Neural cell (in vitro differentiated cells): ENCODE data around the gene ACCSL. TPM values are rescaled to one million over a fixed set of nuclear protein-coding genes. Genes with fewer than 3 reads are reported as not detected.

ENCODE experiments used
- H2AFZ ChIP-seq: fragments of 200-600, 300-800 bp; sonication (generic), shearing (Covaris generic); 2 replicates; pipeline ENCODE4 v1.6.0; 2014; ENCODE audit warnings: low read depth, mild to moderate bottlenecking, antibody characterized with exemption, low read length, moderate library complexity
- H3F3A ChIP-seq: fragments of 200-600 bp; shearing (Covaris generic); 2 replicates; pipeline ENCODE4 v1.6.1; 2016; ENCODE audit warnings: mild to moderate bottlenecking, moderate library complexity, mixed read lengths, antibody characterized with exemption, low read length; ENCODE audit not compliant: insufficient read depth, poor library complexity, severe bottlenecking
- H3K27ac ChIP-seq: fragments of 200-600, 300-800 bp; sonication (generic), shearing (Covaris generic); 2 replicates; pipeline ENCODE4 v1.5.1; 2014; ENCODE audit warnings: mild to moderate bottlenecking, low read length, moderate library complexity
- H3K27me3 ChIP-seq: fragments of 300-800, 200-600 bp; sonication (generic), shearing (Covaris generic); 2 replicates; pipeline ENCODE4 v1.6.0; 2014; ENCODE audit warnings: mild to moderate bottlenecking, low read depth, low read length, moderate library complexity; ENCODE audit not compliant: insufficient read depth
- H3K36me3 ChIP-seq: fragments of 300-800, 200-600 bp; sonication (generic), shearing (Covaris generic); 2 replicates; pipeline ENCODE4 v1.5.1; 2014; ENCODE audit warnings: mild to moderate bottlenecking, antibody characterized with exemption, low read length, moderate library complexity; ENCODE audit not compliant: insufficient read depth
- H3K4me2 ChIP-seq: fragments of 300-800, 200-600 bp; sonication (generic), shearing (Covaris generic); 2 replicates; pipeline ENCODE4 v1.6.0; 2014; ENCODE audit warnings: mild to moderate bottlenecking, low read length
- H3K4me3 ChIP-seq: fragments of 300-800, 200-600 bp; sonication (generic), shearing (Covaris generic); 2 replicates; pipeline ENCODE4 v1.5.1; 2014; ENCODE audit warnings: mild to moderate bottlenecking, low read length, moderate library complexity
- H3K79me2 ChIP-seq: fragments of 200-600 bp; shearing (Covaris generic); replicated peaks from 2 replicates; pipeline ENCODE4 v1.6.0; 2014; ENCODE audit warnings: mild to moderate bottlenecking, low read length, moderate library complexity; ENCODE audit not compliant: insufficient read depth
- H3K9ac ChIP-seq: fragments of 300-800, 200-600 bp; sonication (generic), shearing (Covaris generic); 2 replicates; pipeline ENCODE4 v1.6.1; 2016; ENCODE audit warnings: mild to moderate bottlenecking, low read length, mixed read lengths
- H3K9me2 ChIP-seq: fragments of 200-600 bp; shearing (Covaris generic); 2 replicates; pipeline ENCODE4 v1.6.1; 2016; ENCODE audit warnings: mild to moderate bottlenecking, low read length, mixed read lengths; ENCODE audit not compliant: insufficient read depth
- H3K9me3 ChIP-seq: fragments of 200-600, 300-800 bp; sonication (generic), shearing (Covaris generic); 2 replicates; pipeline ENCODE4 v1.6.1; 2016; ENCODE audit warnings: mild to moderate bottlenecking, mixed run types, low read length, moderate library complexity, mixed read lengths
- H4K20me1 ChIP-seq: fragments of 200-600 bp; shearing (Covaris generic); 2 replicates; pipeline ENCODE4 v1.6.1; 2016; ENCODE audit warnings: mild to moderate bottlenecking, mixed run types; ENCODE audit not compliant: insufficient read depth
- EP300 ChIP-seq: fragments of 450-650 bp; conservative IDR thresholded peaks from 2 replicates; pipeline ENCODE4 v1.6.1; 2014; ENCODE audit warnings: antibody characterized with exemption, mild to moderate bottlenecking, moderate library complexity; ENCODE audit not compliant: poor library complexity, severe bottlenecking
- EZH2 ChIP-seq: fragments of 200-600, 300-800 bp; shearing (Covaris generic), sonication (generic); IDR thresholded peaks from 2 replicates; pipeline ENCODE4 v1.6.1; 2014; ENCODE audit warnings: antibody characterized with exemption, low read length, borderline replicate concordance, mild to moderate bottlenecking; ENCODE audit not compliant: insufficient read depth, poor library complexity, severe bottlenecking
- MXI1 ChIP-seq: fragments of 450-650 bp; conservative IDR thresholded peaks from 2 replicates; pipeline ENCODE4 v1.6.1; 2014; ENCODE audit warnings: antibody characterized with exemption, mild to moderate bottlenecking; ENCODE audit not compliant: poor library complexity, severe bottlenecking
- POLR2AphosphoS5 ChIP-seq: IDR thresholded peaks from 2 replicates; pipeline ENCODE4 v1.6.1; 2012
- RAD21 ChIP-seq: fragments of 450-650 bp; conservative IDR thresholded peaks from 2 replicates; pipeline ENCODE4 v1.6.1; 2014; ENCODE audit warnings: antibody characterized with exemption, mild to moderate bottlenecking, moderate library complexity
- SMC3 ChIP-seq: fragments of 450-650 bp; conservative IDR thresholded peaks from 2 replicates; pipeline ENCODE4 v1.6.1; 2014; ENCODE audit warnings: antibody characterized with exemption, mild to moderate bottlenecking, moderate library complexity; ENCODE audit not compliant: poor library complexity
- TAF1 ChIP-seq: IDR thresholded peaks from 2 replicates; pipeline ENCODE4 v1.6.1; 2012; ENCODE audit warnings: low read depth
- polyA plus RNA-seq: library from polyadenylated mRNA; depleted of rRNA; stranded (reverse); fragments of >200 nt; gene quantifications from 2 replicates; pipeline ENCODE4 v1.2.3, GENCODE V29; 2014
- TF ChIP-seq, protein P1 (sequence below): IDR thresholded peaks from 2 replicates; pipeline ENCODE4 v1.6.1; 2012; ENCODE audit warnings: borderline replicate concordance
- TF ChIP-seq, protein P2 (sequence below): fragments of 450-650 bp; IDR thresholded peaks from 2 replicates; pipeline ENCODE4 v1.5.1; 2014; ENCODE audit warnings: antibody characterized with exemption, mild to moderate bottlenecking, moderate library complexity; ENCODE audit not compliant: poor library complexity, severe bottlenecking

ACCSL gene
- polyA plus RNA-seq, 1 donor from 2014 or later = not detected

DNA sequence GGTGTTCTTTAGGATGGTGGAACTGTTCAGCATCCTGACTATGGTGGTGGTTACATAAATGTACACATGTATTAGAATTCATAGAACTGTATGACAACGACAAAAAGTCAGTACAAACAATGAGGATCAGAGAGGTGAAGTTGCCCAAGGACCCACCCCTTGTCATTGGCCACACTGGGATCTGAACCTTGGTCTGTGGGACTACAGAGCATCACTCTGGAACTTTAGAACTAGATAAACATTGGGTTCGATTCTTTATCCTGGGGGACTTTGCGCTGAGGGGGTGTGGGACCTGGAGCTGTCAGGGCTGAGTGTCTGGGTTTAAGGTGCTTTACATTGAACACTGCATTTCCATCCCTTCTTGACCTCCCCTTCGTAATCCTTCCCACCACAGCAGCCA, 34.9 kb downstream of the ACCSL start:
- Histone ChIP-seq H3F3A (no peaks in the 10 kb centered on the region), H3K9ac (no peak overlapping the region), H3K27ac (no peak overlapping the region), H3K36me3 (no peaks in the 10 kb centered on the region), H3K4me3 (no peak overlapping the region), H3K9me3 (no peaks in the 10 kb centered on the region), H3K4me2 (no peak overlapping the region), H2AFZ (no peak overlapping the region), H4K20me1 (no peaks in the 10 kb centered on the region), H3K27me3 (no peaks in the 10 kb centered on the region), H3K79me2 (no peaks in the 10 kb centered on the region), H3K9me2 (no peaks in the 10 kb centered on the region)
- TF ChIP-seq, protein P1, sequence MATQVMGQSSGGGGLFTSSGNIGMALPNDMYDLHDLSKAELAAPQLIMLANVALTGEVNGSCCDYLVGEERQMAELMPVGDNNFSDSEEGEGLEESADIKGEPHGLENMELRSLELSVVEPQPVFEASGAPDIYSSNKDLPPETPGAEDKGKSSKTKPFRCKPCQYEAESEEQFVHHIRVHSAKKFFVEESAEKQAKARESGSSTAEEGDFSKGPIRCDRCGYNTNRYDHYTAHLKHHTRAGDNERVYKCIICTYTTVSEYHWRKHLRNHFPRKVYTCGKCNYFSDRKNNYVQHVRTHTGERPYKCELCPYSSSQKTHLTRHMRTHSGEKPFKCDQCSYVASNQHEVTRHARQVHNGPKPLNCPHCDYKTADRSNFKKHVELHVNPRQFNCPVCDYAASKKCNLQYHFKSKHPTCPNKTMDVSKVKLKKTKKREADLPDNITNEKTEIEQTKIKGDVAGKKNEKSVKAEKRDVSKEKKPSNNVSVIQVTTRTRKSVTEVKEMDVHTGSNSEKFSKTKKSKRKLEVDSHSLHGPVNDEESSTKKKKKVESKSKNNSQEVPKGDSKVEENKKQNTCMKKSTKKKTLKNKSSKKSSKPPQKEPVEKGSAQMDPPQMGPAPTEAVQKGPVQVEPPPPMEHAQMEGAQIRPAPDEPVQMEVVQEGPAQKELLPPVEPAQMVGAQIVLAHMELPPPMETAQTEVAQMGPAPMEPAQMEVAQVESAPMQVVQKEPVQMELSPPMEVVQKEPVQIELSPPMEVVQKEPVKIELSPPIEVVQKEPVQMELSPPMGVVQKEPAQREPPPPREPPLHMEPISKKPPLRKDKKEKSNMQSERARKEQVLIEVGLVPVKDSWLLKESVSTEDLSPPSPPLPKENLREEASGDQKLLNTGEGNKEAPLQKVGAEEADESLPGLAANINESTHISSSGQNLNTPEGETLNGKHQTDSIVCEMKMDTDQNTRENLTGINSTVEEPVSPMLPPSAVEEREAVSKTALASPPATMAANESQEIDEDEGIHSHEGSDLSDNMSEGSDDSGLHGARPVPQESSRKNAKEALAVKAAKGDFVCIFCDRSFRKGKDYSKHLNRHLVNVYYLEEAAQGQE = no peak
- TF ChIP-seq EZH2 (no peak), POLR2AphosphoS5 (no peak)

DNA sequence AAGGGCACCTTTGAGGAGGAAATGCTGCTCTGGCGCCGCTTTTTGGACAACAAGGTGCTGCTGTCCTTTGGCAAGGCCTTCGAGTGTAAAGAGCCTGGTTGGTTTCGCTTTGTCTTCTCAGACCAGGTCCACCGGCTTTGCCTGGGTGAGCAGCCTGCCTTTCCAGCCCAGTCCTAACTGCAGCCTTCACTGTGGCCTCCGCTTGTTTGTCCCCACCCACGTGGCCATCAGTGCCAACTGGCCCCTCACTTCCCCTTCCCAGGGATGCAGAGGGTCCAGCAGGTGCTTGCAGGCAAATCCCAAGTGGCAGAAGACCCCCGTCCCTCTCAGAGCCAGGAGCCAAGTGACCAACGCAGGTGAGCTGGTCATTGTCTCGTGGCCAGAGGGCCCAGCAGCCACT, 35.7 kb downstream of the ACCSL start:
- H4K20me1 ChIP-seq = no peaks in the 10 kb centered on the region
- no peak overlapping the region for H3K27ac ChIP-seq

More for the DNA sequence above, 35.7 kb downstream of the ACCSL start:
- no peaks in the 10 kb centered on the region for H3K9me2 ChIP-seq
- no peaks in the 10 kb centered on the region for H3K79me2 ChIP-seq
- H2AFZ ChIP-seq = no peak overlapping the region
- H3F3A ChIP-seq = no peaks in the 10 kb centered on the region
- no peaks in the 10 kb centered on the region for H3K36me3 ChIP-seq
- TF ChIP-seq MXI1 = no peak
- TF ChIP-seq, protein P1 = no peak
- no peak for TF ChIP-seq SMC3
- TF ChIP-seq RAD21 = no peak
- no peak for TF ChIP-seq EZH2
- TF ChIP-seq, protein P2, sequence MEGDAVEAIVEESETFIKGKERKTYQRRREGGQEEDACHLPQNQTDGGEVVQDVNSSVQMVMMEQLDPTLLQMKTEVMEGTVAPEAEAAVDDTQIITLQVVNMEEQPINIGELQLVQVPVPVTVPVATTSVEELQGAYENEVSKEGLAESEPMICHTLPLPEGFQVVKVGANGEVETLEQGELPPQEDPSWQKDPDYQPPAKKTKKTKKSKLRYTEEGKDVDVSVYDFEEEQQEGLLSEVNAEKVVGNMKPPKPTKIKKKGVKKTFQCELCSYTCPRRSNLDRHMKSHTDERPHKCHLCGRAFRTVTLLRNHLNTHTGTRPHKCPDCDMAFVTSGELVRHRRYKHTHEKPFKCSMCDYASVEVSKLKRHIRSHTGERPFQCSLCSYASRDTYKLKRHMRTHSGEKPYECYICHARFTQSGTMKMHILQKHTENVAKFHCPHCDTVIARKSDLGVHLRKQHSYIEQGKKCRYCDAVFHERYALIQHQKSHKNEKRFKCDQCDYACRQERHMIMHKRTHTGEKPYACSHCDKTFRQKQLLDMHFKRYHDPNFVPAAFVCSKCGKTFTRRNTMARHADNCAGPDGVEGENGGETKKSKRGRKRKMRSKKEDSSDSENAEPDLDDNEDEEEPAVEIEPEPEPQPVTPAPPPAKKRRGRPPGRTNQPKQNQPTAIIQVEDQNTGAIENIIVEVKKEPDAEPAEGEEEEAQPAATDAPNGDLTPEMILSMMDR = no peak
- no peak for TF ChIP-seq POLR2AphosphoS5
- TF ChIP-seq TAF1 = no peak
- no peak for TF ChIP-seq EP300
- H3K4me2 ChIP-seq = no peak overlapping the region
- H3K9ac ChIP-seq = no peak overlapping the region
- no peak overlapping the region for H3K4me3 ChIP-seq
- H3K9me3 ChIP-seq = no peaks in the 10 kb centered on the region
- H3K27me3 ChIP-seq = no peaks in the 10 kb centered on the region
